ENCODE results near the gene HTR2A. TPM values are rescaled to one million over a fixed set of nuclear protein-coding genes. Genes with fewer than 3 reads are reported as not detected.
A peak's percentile ranks its signal among the peaks of the same experiment; 100 is the strongest.

Gene HTR2A
- total RNA-seq, 1 experiment from 2014 or later = not detected

DNA sequence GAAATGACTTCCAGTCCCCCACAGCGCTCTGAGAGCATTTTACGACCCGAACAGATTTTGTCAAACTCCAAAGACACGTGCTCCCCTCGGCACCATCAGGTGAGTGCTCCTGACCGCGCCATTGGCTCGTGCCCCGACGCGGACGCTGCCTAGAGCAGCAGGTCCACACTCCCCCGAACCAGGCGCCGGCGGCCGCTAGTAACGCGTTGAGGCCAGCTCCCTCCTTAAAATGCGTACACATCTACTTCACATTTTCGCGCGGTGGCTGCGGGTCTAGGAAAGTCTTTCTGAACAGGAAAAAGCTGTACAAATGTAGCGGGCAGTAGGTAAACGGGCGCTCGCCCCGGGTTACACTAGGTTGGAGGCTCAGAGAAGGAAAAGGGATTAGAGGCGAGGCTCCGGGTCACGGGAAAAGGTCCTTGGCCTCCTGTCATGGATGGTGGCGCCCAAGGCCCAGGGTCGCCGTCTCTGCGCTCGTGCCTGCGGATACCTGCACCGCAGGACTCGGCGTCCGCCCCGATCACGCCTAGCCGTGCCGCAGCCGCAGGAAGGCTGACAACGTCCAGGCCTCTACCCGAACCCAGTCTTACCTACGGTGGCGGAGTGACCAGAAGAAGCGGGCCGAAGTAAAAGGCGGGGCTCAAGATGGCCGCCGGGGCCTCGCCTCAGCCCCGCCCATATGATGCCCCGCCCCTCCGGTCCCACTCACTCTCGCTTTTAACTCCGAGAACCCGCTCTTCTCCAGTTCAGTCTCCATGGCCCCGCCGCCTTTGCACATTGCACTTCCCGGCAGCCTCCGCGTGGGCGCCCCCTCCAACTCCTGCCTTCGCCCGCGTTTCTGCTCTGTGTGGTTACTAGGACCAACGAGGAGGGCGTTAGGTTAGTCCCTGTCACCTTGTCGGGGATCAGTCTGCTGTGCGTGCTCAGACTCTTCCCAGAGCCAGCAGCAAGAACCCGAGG is 100.1 kb downstream of the HTR2A start, which contains the start of gene ESD (continued):
- TF ChIP-seq FOXK1 (CRISPR knock-in tag; IDR thresholded peaks at IDR 0.05) (peak; percentile 62; the same call in 1 of the 2 replicates), NR2C2 (CRISPR knock-in tag; IDR thresholded peaks at IDR 0.05) (peak; percentile 18; the same call in 1 of the 2 replicates), HMGA2 (CRISPR knock-in tag; IDR thresholded peaks at IDR 0.05) (0 out of 2 replicates have a peak, but pooled peaks have one; percentile 4), NR3C1 (CRISPR knock-in tag; conservative IDR thresholded peaks at IDR 0.05; ENCODE audit: low read depth) (no peak), PRRX2 (CRISPR knock-in tag; IDR thresholded peaks at IDR 0.05) (no peak), CBFB (CRISPR knock-in tag; IDR thresholded peaks at IDR 0.05; ENCODE audit: low read depth) (no peak), FOXP1 (CRISPR knock-in tag; IDR thresholded peaks at IDR 0.05; ENCODE audit: borderline replicate concordance) (peak; percentile 77; the same call in 1 of the 2 replicates), EMX1 (CRISPR knock-in tag; IDR thresholded peaks at IDR 0.05) (0 out of 2 replicates have a peak, but pooled peaks have one; percentile 40), AFF4 (CRISPR knock-in tag; IDR thresholded peaks at IDR 0.05; ENCODE audit: borderline replicate concordance) (no peak), ZNF219 (CRISPR knock-in tag; IDR thresholded peaks at IDR 0.05; ENCODE audit: borderline replicate concordance) (peak; percentile 17; the same call in 1 of the 2 replicates), GRHL2 (CRISPR knock-in tag; IDR thresholded peaks at IDR 0.05; ENCODE audit: insufficient replicate concordance, severe bottlenecking) (no peak), AR (CRISPR knock-in tag; IDR thresholded peaks at IDR 0.05) (no peak), ZNF396 (CRISPR knock-in tag; IDR thresholded peaks at IDR 0.05; ENCODE audit: borderline replicate concordance) (no peak), NFE2L1 (CRISPR knock-in tag; IDR thresholded peaks at IDR 0.05) (peak; percentile 77; the same call in 1 of the 2 replicates), SOX15 (CRISPR knock-in tag; IDR thresholded peaks at IDR 0.05) (no peak), NFYB (CRISPR knock-in tag; conservative IDR thresholded peaks at IDR 0.05; ENCODE audit: low read depth) (peak; percentile 56; the same call in 1 of the 2 replicates), CREM (CRISPR knock-in tag; IDR thresholded peaks at IDR 0.05) (peak; percentile 34; the same call in 1 of the 2 replicates), E2F1 (CRISPR knock-in tag; IDR thresholded peaks at IDR 0.05) (peak; percentile 57; the same call in 1 of the 2 replicates), PRDM15 (CRISPR knock-in tag; IDR thresholded peaks at IDR 0.05) (0 out of 2 replicates have a peak, but pooled peaks have one; percentile 23)
- TF ChIP-seq, protein P1, sequence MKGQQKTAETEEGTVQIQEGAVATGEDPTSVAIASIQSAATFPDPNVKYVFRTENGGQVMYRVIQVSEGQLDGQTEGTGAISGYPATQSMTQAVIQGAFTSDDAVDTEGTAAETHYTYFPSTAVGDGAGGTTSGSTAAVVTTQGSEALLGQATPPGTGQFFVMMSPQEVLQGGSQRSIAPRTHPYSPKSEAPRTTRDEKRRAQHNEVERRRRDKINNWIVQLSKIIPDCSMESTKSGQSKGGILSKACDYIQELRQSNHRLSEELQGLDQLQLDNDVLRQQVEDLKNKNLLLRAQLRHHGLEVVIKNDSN (CRISPR knock-in tag; IDR thresholded peaks at IDR 0.05) = peak; percentile 87

All from WTC11 (cell line).